GM08714 (cell line): ENCODE measurements around the gene RBM39.
A peak's percentile ranks its signal among the peaks of the same experiment; 100 is the strongest.
"Not testable (repeated sequence)": the region's sequence is repeated elsewhere in the genome, so short reads cannot be mapped to it uniquely, and the experiment has no call there.

Experiments used
- H3K4me3 ChIP-seq: fragments of 200-500 bp; sonication (Bioruptor generic); 2 replicates; pipeline ENCODE4 v1.5.1; 2014; ENCODE audit warnings: mild to moderate bottlenecking, low read length, inconsistent platforms
- ZNF274 ChIP-seq: IDR thresholded peaks from 2 replicates; pipeline ENCODE4 v1.6.1; 2012; ENCODE audit warnings: mild to moderate bottlenecking, low read depth, low read length

The RBM39 gene

DNA sequence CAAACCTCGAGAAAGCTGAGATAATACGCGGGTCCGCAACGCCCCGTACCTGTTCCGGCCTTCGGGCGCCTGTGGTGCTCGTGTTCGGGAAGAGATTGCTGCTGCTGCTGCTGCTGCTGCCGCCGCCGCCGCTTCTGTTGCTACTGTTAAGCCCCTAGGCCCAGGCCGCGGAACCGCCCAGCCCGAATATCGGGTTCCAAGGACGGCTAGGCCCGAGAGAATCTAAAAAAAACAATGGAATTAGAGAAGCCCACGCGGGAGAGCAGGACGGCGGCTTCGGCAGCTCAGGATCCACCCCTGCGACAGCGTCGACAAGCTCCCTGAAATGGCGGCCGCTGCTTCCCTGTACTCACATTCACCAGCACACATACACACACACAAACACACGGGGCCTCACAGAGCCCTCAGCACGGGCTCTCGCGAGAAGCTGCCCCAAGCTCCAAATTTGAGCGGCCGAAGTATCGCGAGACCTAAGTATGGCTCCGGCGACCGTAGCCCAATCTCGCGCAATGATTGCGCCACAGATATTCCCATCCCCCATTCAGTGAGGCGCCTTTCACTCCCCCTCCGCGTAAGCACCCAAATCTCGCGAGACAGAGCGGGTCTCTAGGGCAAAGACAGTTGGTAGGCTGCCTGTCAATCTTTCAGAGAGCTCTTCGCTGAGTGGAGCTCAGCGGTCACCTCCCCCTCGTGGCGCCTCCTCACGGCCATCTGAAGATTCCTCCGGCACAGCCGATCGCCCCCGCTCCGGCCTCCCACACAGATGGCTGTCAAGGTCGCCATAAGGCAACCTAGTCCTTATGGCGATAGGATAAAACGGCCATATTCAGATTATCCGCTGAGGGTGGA is at the start of gene RBM39:
Gene RBM39, minus strand, starts transcription at position 369 of the 849 bp plus-strand sequence. CDS start 1,386 bp downstream, outside the sequence.
- H3K4me3 ChIP-seq = peak within 1 kb of the TSS; percentile 98
- no peak for TF ChIP-seq ZNF274

DNA sequence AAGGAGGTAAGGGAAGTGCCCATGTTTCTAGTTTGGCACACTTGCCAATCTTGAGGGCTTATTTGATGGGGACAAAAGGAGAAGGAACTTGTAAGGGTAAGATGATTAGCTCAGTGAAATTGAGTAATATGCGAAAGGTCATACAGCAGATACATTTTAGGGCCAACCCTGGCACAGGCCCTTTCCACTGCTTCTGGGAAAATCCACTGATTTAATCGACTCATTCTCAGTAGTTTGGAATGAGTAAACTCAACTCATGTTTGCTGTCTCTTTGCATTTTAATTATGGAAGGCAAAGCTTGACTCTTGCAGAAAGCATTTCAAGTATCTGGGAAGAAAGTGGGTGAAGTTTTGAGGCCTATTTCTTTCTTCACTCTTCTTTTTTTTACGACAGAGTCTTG is 49.8 kb upstream of the RBM39 start:
- H3K4me3 ChIP-seq = no peak overlapping the region
- TF ChIP-seq ZNF274 = no peak

DNA sequence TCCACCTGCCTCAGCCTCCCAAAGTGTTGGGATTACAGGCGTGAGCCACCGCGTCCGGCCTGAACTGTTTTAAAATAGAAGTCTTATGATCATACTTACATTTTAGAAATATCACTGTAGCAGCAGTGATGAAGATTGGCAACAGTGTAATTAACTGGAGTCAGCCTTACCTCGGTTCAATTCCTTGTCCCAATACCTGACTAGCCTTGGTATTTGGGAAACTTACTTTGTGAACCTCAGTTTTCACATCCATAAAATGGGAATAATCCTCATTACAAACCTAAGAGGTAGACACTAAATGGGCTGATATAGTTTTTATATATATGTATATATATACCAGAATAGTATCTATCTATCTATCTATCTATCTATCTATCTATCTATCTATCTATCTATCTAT is 49.0 kb upstream of the RBM39 start:
- H3K4me3 ChIP-seq = no peak overlapping the region
- TF ChIP-seq ZNF274 = no peak

- TF ChIP-seq ZNF274 = no peak
Observed at GRCh38 chr20:35788796-35789195, 46.7 kb upstream of the RBM39 start.

DNA sequence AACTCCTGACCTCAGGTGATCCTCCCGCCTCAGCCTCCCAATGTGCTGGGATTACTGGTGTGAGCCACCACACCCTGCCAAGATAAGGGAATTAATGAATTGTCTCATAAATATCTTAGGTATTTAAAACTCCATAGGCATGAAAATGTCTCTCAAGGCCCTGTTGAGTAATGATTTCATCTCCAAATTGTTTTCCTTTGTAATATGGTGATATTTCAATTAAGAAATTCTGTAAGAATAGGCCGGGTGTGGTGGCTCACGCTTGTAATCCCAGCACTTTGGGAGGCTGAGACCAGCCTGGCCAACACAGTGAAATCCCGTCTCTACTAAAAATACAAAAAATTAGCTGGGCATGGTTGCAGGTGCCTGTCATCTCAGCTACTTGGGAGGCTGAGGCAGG is 43.5 kb upstream of the RBM39 start:
- not testable (repeated sequence) for H3K4me3 ChIP-seq

More at GRCh38 chr20:35788796-35789195, 46.7 kb upstream of the RBM39 start:
- no peak overlapping the region for H3K4me3 ChIP-seq

- H3K4me3 ChIP-seq = not testable (repeated sequence)
Observed at GRCh38 chr20:35783811-35784210, 41.8 kb upstream of the RBM39 start.

DNA sequence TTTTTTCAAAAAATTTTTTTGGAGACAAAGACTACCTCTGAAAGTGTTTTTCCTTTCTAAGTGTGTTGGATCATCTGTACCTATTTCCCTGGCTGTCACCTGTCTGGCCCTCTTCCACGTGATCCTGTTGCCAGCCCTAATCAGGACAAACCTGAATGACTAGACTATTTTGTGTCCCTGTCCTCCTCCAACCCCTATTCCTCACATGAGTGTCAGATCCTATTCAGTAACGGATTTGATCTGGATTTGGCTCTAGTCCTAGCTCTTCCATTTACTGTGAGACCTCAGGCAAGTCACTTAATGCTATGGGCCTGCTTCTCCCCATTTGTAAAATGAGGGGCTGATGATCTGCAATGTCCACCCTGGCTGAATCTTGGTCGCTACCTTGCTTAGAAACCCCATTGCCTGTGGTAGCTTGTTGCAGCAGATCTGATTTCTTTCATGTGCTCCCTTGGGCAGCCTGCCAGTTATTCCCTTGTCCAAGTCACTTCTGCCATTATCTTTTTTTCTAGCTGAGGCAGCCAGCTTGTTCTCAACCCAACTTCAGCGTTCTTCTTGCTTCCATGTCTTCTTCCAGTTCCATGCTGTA is 34.5 kb upstream of the RBM39 start:
- no peak for TF ChIP-seq ZNF274
- H3K4me3 ChIP-seq = no peak overlapping the region

- no peak for TF ChIP-seq ZNF274
- H3K4me3 ChIP-seq = no peak overlapping the region
Observed at GRCh38 chr20:35774391-35774790, 32.3 kb upstream of the RBM39 start.

DNA sequence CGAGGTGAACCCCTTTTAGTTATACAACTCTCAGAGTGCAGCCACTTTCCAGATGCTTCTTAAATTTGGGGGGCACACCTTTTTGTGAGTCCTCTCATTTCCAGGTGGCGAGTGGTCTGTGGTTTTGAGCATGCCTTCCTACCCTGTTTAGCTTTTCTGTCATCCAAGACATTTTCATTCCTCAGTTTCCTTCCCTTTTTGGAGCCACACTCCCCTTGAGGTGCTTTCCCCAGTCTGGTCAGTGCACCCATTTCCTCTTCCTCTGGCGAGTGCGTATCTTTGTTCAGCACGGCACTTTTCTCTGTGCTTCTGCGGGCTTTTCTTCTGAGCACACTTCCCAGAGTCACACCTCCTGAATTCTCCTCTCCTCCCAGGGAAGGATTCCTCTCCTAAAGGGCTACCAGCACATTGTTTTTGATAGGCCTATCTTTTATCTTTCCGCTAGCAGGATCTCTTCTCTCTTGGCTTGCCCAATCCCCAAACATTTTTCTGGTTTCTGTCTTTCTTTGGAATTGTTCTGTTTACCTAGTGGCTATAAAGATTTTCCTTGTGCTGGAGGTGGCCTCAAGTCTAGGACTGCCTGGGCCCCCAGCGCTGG is 31.2 kb upstream of the RBM39 start:
- H3K4me3 ChIP-seq = peak overlapping the region; percentile 99
- no peak for TF ChIP-seq ZNF274

- H3K4me3 ChIP-seq = peak overlapping the region; percentile 99
- TF ChIP-seq ZNF274 = no peak
Observed at GRCh38 chr20:35772563-35773058, 30.6 kb upstream of the RBM39 start.

- TF ChIP-seq ZNF274 = no peak
Observed at GRCh38 chr20:35771689-35772562, 29.9 kb upstream of the RBM39 start, which contains the start of gene PHF20. Gene PHF20, plus strand, starts transcription at chr20:35772015. Its CDS starts 29,508 bp downstream, at chr20:35801523.

DNA sequence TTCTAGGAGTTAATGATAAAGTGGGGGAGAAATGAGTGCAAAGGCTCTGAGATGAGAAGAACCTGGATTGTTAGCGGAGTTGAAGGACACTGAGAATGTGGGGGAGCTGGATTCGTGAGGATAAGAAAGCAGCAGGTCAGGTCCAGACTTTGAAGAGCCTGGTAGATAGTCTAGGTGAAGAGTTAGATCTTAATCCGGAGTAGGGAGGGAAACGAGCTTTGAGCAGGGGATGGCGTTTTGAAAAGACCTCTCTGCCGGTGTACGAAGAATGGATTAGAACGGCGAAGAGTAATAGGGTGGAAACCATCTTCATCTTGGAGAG is 29.3 kb upstream of the RBM39 start:
- H3K4me3 ChIP-seq = no peak overlapping the region; the same call in 1 of the 2 replicates
- TF ChIP-seq ZNF274 = no peak

More at GRCh38 chr20:35771689-35772562, 29.9 kb upstream of the RBM39 start, which contains the start of gene PHF20:
- H3K4me3 ChIP-seq = peak within 1 kb of the TSS; percentile 99

GRCh38 chr20:35768731-35769664 is 26.9 kb upstream of the RBM39 start:
- H3K4me3 ChIP-seq = no peak overlapping the region
- no peak for TF ChIP-seq ZNF274
